ENCODE results near the gene NPIPA5. TPM values are rescaled to one million over a fixed set of nuclear protein-coding genes. Genes with fewer than 3 reads are reported as not detected.
A peak's percentile ranks its signal among the peaks of the same experiment; 100 is the strongest.

NPIPA5 gene
- total and polyA plus RNA-seq, 2 of the 13 experiments (the other 11 are each of a cell fraction or from before 2014, with no cell fraction given): 9.7 to 21.5 TPM

DNA sequence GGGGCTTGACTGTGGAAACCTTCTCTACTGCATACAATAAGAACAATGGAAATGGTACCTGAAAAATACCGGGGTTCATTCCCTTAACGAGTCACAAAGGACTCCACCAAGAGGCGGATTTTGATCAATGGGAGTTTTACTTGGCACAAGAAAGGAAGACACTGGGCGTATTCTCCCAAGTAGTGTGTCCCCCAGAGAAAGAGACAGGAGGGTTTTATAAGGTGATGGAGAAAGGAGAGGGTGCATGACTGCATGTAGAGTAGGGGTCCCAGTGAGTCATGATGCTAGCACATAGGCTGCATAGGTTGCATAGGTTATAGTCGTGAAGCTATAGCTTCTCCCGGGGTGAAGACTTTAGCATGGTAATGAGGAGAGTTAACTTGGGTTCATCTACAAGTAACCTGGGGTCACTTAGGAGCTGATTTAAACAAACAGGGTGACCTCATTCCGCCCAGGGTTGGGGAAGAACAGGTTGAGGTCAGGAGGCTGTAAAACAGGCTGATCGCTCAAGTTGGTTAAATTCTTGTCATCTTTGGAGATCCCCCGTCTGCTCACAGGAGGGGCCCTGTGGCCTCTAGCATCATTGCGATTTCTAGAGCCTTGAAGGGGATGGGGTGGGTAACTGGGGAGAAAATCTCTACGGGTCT is 19.0 kb upstream of the NPIPA5 start (continued):
- no peak for TF ChIP-seq MEIS2 (CRISPR knock-in tag; IDR thresholded peaks at IDR 0.05)
- TF ChIP-seq SPEN (CRISPR knock-in tag; IDR thresholded peaks at IDR 0.05; ENCODE audit: low read depth): no peak
- TF ChIP-seq, protein P1, sequence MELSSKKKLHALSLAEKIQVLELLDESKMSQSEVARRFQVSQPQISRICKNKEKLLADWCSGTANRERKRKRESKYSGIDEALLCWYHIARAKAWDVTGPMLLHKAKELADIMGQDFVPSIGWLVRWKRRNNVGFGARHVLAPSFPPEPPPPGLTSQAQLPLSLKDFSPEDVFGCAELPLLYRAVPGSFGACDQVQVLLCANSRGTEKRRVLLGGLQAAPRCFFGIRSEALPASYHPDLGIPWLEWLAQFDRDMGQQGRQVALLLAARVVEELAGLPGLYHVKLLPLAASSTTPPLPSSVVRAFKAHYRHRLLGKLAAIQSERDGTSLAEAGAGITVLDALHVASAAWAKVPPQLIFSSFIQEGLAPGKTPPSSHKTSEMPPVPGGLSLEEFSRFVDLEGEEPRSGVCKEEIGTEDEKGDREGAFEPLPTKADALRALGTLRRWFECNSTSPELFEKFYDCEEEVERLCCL (CRISPR knock-in tag; IDR thresholded peaks at IDR 0.05; ENCODE audit: borderline replicate concordance): no peak
- TF ChIP-seq, protein P2, sequence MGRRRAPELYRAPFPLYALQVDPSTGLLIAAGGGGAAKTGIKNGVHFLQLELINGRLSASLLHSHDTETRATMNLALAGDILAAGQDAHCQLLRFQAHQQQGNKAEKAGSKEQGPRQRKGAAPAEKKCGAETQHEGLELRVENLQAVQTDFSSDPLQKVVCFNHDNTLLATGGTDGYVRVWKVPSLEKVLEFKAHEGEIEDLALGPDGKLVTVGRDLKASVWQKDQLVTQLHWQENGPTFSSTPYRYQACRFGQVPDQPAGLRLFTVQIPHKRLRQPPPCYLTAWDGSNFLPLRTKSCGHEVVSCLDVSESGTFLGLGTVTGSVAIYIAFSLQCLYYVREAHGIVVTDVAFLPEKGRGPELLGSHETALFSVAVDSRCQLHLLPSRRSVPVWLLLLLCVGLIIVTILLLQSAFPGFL (CRISPR knock-in tag; IDR thresholded peaks at IDR 0.05): no peak
- TF ChIP-seq, protein P3, sequence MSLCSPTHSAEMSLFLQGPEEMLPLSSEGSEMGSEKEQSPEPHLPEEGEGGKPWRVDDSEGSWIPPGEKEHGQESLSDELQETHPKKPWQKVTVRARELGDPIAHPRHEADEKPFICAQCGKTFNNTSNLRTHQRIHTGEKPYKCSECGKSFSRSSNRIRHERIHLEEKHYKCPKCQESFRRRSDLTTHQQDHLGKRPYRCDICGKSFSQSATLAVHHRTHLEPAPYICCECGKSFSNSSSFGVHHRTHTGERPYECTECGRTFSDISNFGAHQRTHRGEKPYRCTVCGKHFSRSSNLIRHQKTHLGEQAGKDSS (CRISPR knock-in tag; IDR thresholded peaks at IDR 0.05; ENCODE audit: borderline replicate concordance, low read depth): no peak
- TF ChIP-seq, protein P4, sequence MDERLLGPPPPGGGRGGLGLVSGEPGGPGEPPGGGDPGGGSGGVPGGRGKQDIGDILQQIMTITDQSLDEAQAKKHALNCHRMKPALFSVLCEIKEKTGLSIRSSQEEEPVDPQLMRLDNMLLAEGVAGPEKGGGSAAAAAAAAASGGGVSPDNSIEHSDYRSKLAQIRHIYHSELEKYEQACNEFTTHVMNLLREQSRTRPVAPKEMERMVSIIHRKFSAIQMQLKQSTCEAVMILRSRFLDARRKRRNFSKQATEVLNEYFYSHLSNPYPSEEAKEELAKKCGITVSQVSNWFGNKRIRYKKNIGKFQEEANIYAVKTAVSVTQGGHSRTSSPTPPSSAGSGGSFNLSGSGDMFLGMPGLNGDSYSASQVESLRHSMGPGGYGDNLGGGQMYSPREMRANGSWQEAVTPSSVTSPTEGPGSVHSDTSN (CRISPR knock-in tag; IDR thresholded peaks at IDR 0.05): no peak
- no peak for TF ChIP-seq FOXO1 (CRISPR knock-in tag; IDR thresholded peaks at IDR 0.05)
- TF ChIP-seq HNF4G (IDR thresholded peaks at IDR 0.05; ENCODE audit: borderline replicate concordance, low read depth, low read length): no peak
- no peak for TF ChIP-seq HNF4G (CRISPR knock-in tag; IDR thresholded peaks at IDR 0.05; ENCODE audit: borderline replicate concordance, low read depth)
- TF ChIP-seq CCDC6 (CRISPR knock-in tag; IDR thresholded peaks at IDR 0.05): no peak
- TF ChIP-seq, protein P5, sequence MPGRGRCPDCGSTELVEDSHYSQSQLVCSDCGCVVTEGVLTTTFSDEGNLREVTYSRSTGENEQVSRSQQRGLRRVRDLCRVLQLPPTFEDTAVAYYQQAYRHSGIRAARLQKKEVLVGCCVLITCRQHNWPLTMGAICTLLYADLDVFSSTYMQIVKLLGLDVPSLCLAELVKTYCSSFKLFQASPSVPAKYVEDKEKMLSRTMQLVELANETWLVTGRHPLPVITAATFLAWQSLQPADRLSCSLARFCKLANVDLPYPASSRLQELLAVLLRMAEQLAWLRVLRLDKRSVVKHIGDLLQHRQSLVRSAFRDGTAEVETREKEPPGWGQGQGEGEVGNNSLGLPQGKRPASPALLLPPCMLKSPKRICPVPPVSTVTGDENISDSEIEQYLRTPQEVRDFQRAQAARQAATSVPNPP (CRISPR knock-in tag; IDR thresholded peaks at IDR 0.05): no peak
- TF ChIP-seq, protein P6, sequence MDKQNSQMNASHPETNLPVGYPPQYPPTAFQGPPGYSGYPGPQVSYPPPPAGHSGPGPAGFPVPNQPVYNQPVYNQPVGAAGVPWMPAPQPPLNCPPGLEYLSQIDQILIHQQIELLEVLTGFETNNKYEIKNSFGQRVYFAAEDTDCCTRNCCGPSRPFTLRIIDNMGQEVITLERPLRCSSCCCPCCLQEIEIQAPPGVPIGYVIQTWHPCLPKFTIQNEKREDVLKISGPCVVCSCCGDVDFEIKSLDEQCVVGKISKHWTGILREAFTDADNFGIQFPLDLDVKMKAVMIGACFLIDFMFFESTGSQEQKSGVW (CRISPR knock-in tag; IDR thresholded peaks at IDR 0.05; ENCODE audit: borderline replicate concordance): no peak
- no peak for TF ChIP-seq ZNF317 (CRISPR knock-in tag; IDR thresholded peaks at IDR 0.05)
- TF ChIP-seq, protein P7, sequence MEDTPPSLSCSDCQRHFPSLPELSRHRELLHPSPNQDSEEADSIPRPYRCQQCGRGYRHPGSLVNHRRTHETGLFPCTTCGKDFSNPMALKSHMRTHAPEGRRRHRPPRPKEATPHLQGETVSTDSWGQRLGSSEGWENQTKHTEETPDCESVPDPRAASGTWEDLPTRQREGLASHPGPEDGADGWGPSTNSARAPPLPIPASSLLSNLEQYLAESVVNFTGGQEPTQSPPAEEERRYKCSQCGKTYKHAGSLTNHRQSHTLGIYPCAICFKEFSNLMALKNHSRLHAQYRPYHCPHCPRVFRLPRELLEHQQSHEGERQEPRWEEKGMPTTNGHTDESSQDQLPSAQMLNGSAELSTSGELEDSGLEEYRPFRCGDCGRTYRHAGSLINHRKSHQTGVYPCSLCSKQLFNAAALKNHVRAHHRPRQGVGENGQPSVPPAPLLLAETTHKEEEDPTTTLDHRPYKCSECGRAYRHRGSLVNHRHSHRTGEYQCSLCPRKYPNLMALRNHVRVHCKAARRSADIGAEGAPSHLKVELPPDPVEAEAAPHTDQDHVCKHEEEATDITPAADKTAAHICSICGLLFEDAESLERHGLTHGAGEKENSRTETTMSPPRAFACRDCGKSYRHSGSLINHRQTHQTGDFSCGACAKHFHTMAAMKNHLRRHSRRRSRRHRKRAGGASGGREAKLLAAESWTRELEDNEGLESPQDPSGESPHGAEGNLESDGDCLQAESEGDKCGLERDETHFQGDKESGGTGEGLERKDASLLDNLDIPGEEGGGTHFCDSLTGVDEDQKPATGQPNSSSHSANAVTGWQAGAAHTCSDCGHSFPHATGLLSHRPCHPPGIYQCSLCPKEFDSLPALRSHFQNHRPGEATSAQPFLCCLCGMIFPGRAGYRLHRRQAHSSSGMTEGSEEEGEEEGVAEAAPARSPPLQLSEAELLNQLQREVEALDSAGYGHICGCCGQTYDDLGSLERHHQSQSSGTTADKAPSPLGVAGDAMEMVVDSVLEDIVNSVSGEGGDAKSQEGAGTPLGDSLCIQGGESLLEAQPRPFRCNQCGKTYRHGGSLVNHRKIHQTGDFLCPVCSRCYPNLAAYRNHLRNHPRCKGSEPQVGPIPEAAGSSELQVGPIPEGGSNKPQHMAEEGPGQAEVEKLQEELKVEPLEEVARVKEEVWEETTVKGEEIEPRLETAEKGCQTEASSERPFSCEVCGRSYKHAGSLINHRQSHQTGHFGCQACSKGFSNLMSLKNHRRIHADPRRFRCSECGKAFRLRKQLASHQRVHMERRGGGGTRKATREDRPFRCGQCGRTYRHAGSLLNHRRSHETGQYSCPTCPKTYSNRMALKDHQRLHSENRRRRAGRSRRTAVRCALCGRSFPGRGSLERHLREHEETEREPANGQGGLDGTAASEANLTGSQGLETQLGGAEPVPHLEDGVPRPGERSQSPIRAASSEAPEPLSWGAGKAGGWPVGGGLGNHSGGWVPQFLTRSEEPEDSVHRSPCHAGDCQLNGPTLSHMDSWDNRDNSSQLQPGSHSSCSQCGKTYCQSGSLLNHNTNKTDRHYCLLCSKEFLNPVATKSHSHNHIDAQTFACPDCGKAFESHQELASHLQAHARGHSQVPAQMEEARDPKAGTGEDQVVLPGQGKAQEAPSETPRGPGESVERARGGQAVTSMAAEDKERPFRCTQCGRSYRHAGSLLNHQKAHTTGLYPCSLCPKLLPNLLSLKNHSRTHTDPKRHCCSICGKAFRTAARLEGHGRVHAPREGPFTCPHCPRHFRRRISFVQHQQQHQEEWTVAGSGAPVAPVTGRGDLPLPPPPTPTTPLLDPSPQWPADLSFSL (CRISPR knock-in tag; IDR thresholded peaks at IDR 0.05): no peak
- 0 out of 2 replicates have a peak, but pooled peaks have one; percentile 8 for TF ChIP-seq ZNF160 (CRISPR knock-in tag; IDR thresholded peaks at IDR 0.05)
- TF ChIP-seq ZNF850 (CRISPR knock-in tag; conservative IDR thresholded peaks at IDR 0.05): no peak

Data from HepG2 (cell line).